Caki2 (cell line): Measurements from ENCODE around the gene GLB1L3. TPM values are rescaled to one million over a fixed set of nuclear protein-coding genes. Genes with fewer than 3 reads are reported as not detected.
"Not testable (repeated sequence)": the region's sequence is repeated elsewhere in the genome, so short reads cannot be mapped to it uniquely, and the experiment has no call there.

Experiments
- DNase-seq: peaks from one replicate; pipeline ENCODE4 v3.0.0-alpha.2; 2015; ENCODE audit warnings: low read depth
- in situ Hi-C: cut with HindIII; loops from 2 replicates; pipeline ENCODE4 v1.10.0; 2016; ENCODE audit warnings: low sequenced_read_pairs, low pct_unique_long_range_greater_than_20kb, mixed read lengths
- total RNA-seq: library from RNA; depleted of rRNA; stranded (reverse); fragments of >200 nt; shearing (Covaris generic); gene quantifications from 2 replicates; pipeline ENCODE4 v1.2.3, GENCODE V29; 2014; ENCODE audit warnings: low replicate concordance

The GLB1L3 gene
- total RNA-seq, 1 experiment from 2014 or later: not detected

DNA sequence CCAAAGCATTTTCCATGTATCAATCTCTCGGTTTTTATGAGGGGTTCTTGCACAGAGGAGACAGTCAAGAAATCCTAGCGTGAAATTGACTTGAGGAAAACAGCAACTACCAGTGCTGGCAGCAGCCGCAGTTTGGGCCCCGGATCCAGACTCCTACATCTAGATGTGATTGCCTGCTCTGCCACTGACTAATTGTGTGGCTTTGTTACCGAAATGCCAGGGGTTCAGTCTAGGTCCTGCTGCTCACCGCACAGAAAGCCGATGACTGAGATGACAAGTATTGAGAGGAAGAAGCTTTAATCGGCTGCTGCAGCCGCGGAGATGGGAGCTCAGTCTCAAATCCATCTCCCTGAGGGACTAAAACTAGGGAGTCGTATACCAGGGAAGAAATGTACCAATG lies 8.2 kb upstream of the GLB1L3 start:
- in situ Hi-C loops: no loop called here
- DNase-seq: no peak

DNA sequence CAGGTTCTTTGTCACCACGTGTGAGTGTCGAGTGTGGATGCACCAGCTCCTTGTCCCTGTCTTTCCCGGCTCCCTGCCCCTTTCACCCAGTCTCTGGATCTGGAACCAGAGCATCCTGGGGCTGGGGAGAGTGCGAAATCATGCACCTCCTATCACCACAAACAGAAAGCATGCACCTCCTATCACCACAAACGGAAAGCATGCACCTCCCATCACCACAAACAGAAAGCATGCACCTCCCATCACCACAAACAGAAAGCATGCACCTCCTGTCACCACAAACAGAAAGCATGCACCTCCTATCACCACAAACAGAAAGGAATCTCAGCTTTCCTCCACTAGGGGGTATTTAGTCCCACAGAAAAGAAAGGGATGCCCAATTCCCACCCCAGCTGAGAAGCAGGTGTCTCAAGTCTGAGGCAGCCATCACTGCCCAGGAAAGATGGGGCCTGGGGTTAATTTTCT lies 5.9 kb upstream of the GLB1L3 start:
- DNase-seq: no peak
- in situ Hi-C loops: no loop called here

DNA sequence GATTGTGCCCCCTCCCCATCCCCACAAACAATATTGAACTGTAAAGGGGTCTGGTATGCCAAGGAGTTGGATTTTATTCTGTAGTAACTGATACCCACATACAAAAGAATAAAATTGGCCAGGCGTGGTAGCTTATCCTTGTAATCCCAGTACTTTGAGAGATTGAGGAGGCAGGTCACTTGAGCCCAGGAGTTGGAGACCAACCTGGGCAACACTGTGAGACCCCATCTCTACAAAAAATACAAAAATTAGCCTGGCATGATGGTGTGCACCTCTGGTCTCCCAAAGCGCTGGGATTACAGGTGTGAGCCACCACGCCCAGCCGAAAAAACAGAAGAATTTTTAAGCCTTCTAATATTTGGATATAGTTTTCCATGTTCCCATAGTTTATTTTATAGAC lies 4.2 kb upstream of the GLB1L3 start:
- in situ Hi-C loops: no loop called here
- DNase-seq: no peak

DNA sequence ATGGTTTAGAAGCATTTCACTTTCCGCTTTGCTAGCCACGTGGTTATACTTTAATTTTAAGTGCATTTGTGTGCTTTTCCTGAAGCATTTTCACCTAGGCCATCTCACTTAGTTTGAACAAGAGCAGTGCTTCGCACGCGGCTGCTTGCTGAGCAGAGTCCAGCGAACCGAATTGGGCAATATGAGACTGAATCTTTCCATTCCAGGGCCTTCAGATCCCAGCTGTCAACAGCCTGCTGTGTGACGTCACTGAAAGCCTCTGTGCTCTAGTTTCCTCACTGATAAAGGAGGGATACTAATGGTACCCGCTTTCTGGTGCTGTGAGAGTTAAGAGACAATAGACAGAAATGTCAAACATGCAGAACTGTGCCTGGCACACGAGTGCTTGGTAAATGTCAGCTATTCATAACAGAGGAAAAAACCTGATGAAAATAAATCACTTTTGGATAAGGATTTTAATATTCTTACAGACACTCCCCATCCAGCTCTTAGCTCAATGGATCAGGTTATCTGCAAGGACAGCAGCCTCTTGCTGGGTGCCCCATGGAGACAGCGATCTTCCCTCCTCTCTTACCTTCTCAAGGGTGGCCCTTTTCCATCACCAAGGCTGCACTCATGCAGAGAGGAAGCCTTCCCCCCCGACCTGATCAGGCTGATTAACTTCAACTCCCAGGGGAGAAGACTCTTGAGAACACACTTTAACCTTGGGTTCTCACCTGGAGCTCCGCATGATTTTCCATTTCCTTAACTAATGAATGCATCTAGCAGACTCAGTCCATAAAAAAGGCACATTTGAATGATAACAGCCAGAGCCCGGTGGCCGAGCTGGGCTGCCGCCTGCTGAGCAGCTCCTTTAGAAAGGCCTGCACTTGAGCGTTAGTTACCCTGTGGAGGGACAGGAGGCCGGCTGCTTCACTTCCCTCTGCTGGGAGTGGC lies 3.5 kb upstream of the GLB1L3 start:
- in situ Hi-C loops: no loop called here
- DNase-seq: no peak

DNA sequence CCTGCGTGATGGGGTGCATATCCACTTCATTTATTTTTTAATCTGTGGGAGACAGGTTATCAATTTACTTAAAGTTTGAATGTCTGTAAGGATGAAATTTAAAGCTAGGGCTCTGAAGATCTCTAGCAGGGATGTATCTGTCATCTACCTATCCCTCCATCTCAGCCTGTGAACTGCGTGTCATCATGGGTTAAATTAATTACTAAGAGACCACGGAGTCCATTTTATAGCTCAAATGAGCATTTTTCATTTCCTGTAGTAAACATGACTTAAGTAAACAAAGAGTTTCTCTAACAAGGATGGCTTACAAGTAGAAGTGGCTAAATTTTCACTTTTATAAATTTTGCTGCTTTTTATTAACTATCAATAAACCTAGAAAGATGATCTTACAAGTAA lies 2.9 kb upstream of the GLB1L3 start:
- in situ Hi-C loops: no loop called here
- DNase-seq: no peak

DNA sequence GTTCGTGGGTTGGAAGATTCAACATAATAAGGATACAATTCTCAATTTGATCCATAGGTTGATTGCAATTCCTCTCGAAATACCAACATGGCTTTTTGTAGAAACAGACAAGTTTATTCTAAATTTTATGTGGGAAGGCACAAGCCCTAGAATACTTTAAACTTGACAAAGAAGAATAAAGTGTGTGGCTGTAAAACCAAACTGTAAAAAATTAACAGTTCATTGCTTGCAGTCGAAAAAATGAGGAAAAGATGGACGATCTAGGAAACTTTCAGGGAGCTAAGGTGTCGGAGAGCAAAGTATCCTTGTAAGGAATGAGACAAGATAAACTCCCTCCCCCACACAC lies 1.0 kb upstream of the GLB1L3 start:
- no peak for DNase-seq
- in situ Hi-C loops: no loop called here

DNA sequence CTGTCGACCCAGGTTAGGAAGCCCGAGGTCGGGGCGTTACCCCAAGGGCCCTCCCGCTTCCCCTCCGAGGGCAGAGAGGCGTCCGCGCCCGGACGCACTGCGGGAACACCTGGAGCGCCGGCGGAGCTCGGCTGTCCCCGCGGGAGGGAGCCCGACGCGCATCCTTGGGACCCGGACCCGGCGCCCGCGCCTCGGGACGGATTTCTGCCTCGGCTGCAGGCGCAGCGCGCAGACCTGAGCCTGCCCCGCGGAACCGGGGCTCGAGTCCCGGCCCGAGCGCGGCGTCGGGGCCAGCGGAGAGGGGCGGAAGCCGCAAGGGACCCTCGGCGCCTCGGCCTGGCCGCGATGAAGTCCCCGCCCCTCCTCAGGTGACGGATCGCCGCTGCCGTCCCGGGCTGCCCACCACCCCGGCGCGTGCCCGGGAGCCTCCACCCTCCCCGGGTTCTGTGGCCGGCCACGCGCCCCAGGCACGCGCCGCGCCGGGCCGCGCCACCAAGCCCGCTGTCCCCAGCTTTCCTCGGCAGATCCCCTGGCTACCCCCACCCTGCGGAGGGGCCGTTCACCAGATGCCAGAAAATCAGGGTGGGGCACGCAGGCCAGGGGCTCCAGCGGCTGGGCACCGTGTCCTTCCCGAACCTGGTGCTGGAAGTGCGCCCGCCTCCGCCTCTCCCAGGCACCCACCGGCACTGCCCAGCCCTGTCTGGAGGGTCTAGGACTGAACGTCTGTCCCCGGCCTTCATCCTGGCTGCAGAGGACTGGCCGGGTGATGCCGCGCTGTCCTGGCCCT lies 410 bp downstream of the GLB1L3 start:
- DNase-seq: no peak
- in situ Hi-C loops: no loop called here

DNA sequence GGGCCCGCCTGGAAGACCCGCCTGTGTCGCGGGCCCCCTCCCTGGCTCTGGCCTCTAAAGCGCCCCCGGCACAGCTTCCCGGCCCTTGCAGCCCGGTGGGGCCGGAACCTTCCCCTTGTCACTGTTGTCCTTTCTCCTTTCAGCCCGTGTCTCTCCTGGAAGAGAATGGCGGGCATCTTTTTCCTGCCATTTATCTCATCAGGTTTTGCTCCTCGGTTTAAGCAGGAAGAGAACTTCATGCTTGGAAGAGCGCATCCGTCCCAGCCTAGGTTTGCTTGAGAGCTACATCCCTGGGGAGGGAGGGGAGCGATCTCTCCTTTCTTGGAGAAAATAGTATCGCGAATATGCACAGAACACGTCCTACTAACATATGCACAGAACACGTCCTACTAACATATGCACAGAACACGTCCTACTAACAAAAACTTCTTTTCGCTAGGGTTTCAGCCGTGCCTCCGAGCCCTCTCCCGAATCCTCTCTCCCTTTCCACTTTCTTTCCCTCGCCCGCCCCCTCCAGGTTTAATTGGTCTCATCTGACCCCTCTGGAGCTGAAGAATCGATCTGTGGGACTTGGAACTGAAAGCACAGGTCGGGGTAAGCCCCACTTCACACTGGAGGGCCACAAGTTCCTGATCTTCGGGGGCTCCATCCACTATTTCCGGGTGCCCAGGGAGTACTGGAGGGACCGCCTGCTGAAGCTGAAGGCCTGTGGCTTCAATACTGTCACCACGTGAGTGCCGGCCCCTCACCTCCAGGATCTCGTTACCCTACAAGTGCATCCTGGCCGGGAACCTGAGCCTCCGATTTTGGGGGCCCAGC lies 1.2 kb downstream of the GLB1L3 start:
- DNase-seq: no peak
- in situ Hi-C loops: no loop called here

DNA sequence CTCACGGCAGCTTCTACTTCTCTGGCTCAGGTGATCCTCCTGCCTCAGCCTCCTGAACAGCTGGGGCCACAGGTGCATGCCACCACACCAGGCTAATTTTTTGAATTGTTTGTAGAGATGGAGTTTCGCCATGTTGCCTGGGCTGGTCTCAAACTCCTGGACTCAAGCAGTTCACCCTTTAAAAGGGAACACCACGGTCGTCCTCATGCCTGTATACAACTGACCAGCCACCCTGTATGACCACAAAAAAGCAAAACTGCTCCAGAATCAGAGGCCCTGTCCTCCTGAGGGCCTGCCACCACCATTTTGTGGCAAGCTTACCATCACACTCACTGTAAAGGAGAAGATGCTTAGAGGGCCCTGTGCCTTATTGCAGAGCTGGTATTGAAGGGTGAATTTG lies 2.2 kb downstream of the GLB1L3 start:
- DNase-seq: no peak
- in situ Hi-C loops: no loop called here

DNA sequence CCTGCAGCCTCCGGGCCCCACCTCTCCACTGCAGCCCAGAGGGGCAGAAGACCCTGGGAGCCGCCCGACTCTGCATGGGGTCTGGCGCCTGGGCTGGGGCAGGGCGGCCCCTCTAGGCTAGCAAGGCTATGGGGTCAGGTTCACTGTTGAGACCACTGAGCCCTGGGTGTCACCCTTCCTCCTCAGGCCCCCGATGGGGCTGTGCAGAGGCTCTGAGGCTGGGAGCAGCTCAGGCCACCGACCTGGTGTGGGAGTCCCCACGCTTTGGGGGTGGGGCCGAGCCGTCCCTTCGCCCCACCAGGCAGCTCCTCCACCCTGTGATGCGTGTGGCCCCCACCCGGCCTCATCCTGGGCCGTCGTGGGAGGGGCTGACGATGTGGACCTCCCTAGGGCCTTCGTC lies 5.5 kb downstream of the GLB1L3 start:
- in situ Hi-C loops, DNase-seq: not testable (repeated sequence)

DNA sequence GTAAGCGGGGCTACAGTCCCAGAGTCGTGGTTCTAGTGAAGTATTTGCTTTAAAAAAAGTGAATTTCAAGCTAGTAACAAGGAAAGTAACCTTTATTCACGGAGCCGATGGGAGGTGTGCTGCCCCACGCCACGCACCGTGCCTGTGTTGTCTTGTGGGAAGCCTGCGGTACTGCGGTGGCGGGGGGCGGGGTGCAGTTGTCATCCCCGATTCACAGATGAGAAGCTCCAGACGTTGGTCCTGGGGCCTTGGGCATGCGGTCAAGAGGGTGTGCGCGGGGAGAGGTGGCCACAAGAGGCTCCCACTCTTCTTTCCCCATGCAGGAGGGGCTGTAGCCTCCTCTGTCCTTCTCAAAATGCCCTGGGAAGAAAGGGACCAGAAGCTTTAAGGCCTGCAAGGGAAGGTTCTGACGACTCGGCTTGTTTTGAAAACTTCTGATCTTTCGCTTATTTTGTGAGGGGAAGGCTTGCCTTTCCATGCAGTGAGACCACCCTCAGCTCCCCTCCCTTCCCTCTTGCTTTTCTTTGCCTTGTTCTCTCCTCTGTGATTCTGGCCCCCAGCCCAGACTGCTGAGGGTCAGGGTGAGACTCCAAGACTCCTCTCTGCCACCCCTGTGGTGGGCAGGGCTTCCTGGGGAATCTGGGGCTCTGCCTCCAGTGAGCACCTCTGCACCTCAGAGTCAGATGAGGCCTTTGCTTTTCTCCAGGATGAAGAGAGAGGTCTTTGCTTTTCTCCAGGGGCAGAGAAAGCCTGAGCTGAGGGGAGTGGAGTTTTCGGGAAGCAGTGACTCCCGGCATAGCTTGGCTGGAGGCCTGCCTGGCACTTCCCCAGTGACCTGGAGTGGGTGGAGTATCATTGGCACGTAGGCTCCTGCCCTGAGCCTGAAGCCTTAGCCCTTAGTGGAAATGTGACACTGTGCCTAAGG lies 6.2 kb downstream of the GLB1L3 start:
- no peak for DNase-seq
- in situ Hi-C loops: no loop called here

DNA sequence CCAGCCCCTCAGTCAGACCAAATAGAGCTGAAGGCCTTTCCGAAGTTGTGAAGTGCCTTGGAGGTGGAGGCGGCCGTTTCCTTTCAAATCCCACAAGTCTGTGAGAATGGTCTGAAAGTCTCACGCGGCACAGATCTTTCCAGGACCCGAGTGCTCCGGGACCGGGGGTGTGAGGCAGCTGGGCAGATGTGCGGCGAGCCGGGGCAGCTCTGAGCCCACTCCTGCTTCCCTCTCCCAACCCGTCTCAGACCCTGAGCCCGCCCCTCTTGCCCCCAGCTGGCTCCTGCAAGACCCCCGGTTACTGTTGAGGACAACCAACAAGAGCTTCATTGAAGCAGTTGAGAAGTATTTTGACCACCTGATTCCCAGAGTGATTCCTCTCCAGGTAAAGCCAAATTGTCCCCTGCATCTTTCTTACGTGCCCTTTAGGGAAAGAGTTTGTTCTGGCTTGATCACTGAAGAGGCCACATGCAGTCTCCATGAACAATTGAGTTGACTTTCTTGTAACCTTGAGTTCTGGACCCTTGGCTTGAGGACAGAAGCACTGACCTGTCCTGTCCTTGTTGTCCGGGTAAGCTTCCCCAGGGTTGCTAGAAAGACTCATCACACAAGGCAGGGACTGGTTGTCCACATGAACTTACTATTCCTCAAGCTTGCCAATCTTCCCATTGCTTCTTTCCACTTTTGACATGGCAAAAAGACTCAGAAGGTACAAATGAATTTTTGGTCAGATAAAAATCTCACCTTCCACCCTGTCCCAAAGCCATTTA lies 7.5 kb downstream of the GLB1L3 start:
- DNase-seq: no peak
- in situ Hi-C loops: no loop called here

DNA sequence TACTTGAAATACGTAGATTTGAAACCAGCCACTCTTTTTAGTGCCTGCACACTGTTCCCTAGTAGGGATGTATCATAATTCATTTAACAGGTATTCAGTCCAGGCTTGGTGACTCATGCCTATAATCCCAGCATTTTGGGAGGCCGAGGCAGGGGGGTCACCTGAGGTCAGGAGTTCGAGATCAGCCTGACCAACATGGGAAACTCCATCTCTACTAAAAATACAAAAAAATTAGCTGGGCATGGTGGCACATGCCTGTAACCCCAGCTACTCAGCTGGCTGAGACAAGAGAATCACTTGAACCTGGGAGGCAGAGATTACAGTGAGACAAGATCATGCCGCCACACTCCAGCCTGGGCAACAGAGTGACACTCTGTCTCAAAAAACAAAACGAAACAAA lies 8.2 kb downstream of the GLB1L3 start:
- in situ Hi-C loops, DNase-seq: not testable (repeated sequence)

DNA sequence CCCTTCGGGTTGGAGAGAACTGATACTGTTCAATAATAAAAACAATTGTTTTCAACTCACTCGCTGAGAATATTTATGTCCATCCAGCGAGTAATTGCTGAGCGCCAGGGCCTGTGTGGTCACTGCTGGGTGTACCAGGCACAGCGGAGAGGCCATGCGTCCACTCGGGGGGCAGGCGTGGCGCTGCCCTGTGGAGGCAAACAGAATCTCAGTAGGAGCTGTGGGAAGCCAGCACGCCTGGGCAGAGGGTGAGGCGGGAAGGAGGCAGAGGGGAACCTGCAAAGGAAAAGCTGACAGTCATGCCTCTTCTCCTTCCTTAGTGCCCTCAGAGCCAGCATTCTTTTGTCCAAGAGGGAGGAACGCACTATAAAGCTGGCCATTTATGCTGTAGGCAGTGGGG lies 11.4 kb downstream of the GLB1L3 start:
- no peak for DNase-seq
- in situ Hi-C loops: no loop called here

DNA sequence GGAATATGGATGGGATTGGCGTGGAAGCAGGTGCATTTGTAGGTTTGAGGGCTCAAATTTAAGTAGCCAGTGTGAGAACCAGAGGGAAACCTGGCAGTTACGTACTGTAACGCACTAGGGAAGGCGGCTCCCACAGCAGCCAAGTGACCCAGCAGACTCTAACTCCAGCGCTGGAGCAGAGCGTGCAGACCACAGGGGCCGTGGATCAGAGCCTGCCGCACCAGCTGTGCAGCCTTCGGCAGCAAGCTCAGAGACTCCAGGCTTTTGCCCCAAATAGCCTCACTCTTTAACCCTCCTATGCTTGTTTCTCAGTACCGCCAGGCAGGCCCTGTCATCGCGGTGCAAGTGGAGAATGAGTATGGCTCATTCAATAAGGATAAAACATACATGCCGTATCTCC lies 12.3 kb downstream of the GLB1L3 start:
- DNase-seq: no peak
- in situ Hi-C loops: no loop called here

DNA sequence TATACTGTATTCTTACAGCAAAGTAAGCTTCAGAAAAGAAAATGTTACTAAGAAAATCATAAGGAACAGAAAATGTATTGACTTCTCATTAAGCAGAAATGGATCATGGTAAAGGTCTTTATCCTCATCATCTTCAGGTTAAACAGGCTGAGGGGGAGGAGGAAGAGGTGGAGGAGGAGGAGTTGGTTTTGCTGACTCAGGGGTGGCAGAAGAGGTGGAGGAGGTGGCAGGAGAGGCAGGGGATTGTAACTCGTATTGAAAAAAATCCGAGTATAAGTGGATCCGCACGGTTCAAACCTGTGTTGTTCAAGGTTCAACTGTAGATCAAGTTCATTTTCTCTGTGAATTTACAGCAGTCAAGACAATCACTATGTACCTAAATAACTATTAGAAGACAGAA lies 13.0 kb downstream of the GLB1L3 start:
- DNase-seq: no peak
- in situ Hi-C loops: no loop called here

DNA sequence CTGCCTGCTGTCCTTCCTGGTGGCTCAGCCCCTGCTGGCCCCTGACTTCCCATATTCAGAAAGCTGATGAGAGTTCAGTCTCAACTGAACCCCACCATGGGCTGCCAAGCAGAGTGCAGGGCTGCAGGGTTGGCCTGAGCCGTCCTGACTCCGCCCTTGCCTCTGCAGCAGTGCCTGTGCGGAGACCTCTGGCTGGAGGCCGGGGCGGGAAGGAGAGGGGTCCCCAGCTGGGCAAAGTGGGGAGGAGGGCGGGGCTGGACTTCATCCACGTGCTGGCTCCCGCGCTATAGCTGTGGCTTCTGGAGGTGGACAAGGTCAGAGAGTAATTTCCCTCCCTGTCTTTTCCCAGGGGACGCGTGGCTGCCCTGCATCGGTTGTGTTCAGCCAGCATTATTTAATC lies 13.6 kb downstream of the GLB1L3 start:
- in situ Hi-C loops: no loop called here
- no peak for DNase-seq
